Right forelimb (tissue), 1 donor: ENCODE results near the gene CRACDL.

Experiments used
- DNase-seq: peaks from one replicate; pipeline ENCODE4 v3.0.0-alpha.2; 2018

Gene CRACDL

DNA sequence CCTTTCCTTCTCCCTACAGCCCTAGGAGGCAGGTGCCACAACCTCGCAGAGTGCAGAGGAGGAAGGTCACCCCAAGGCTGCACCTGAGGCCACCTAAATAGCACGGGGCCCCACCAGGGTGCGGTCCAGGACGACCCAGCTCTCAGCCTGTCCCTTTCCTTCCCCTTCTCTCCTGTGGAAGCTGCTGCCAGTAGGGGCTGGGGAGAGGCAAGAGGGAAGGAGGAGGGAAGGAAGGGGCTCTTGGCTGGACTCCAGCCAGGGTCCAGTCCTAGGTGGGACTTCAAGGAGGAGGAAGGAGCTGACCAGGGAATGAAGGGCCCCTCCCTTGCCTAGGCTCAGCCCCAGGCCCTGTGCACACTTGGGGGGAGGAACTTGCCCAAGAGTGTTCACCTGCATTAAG is 11.1 kb downstream of the CRACDL start:
- DNase-seq = no peak

DNA sequence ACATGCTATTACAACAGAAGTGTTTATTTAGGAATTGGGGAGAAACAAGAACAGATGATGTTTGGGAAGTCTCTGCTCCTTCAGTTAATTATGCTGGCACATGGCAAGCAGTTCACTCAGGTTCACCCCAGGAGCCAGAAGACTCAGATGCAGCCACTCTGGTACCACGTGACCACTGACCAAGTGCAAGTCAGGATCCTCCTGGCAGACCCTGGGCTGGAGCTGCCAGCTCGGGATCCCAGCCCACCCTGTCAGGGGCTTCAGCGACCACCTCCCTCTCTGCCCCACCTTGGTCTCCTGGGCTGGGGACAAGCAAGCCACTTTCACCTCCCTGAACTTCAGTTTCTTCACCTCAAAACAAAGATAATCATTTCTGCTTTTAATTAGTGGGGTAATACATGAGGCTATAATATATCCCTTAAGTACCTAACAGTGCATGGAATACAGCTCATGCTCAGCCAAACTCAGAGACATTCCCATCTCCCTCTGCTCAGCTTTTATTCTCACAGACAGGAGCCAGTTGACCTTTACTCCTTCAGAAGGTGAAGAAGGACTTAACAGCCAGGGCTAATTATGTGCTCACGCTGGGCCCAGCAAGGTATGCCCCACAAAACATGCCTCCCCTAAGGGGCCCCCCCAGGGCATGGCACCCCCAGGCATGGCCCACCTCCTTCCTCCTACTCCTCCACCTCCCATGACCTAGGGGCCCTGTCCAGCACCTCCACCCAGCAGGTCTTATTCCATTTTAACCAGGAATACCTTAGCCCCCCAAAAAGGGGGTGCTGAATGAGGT is 11.8 kb downstream of the CRACDL start:
- DNase-seq = no peak

DNA sequence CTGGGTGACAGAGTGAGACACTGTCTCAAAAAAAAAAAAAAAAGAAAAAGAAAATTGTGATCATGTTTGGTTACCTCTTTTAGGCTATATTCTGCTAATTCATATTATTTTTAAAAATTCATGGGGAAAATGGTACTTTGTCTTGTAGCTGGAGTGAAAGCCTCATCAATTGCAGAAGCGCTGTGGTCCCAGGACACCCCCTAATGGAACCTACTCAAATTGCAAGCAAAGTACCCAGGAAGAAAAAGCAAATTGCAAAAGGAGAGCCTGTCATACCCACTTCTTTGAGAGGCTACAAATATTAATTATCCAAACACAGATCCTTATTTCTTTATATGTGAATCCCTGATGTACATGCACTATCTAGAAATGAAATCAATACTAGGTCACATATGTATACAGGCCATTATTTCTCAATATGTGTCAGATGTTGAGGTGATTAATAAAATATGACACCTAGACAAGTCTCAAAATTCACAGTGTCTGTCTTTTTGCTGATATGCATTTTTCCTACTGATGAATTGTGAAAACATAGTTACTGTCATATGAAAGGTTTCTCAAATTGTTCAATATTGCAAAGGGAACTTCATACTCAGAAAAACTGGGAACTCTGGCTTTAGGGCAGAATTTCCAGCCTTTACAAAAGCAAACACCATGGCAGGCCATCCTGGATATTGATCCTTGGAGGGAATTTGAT is 12.6 kb downstream of the CRACDL start:
- no peak for DNase-seq

GRCh38 chr2:98921062-98921461 is 15.0 kb downstream of the CRACDL start:
- DNase-seq = no peak

GRCh38 chr2:98917031-98917471 is 19.0 kb downstream of the CRACDL start:
- DNase-seq = peak; percentile 37

- DNase-seq = peak; percentile 21
Measured at GRCh38 chr2:98915751-98916358, 20.2 kb downstream of the CRACDL start.

DNA sequence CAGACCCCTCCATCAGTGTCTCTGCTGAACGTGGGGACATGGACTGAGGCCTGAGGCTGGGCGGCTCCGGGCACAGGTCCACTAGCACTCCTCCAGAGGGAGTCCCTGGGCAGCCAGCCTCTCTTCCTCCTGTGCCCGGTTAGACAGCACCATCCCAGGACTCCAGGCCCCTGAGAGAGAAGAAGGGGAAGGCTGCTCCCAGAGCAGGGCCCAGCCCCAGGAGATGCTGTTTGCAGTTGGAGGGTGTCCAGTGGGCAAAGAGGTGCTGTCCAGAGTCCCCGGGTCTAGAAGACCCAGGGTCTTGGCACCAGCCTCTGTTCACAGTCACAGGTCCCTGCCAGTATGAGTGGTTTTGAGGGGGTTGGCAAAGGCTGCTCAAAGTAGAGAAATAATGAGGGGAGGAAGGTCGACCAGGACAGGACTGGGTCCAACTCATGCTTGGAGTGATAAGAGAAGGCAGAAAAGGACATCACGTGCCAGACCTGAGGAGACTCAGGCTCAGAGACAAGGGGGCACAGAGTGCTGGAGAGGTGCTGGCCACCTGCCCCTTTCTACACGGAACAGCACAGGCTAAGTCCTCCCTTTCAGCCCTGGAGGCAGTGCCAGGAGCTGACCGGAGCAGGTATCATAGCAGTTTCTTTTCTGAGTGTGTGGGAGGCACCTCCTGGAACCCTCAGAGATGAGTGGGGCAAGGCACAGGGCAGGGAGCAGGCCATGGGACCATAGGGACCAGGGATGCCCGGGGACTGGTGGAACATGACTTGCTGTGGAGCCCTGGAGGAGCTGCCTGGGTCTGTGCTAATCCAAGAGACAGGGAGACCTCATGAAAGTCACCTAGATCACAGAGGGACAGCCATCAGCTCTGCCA is 21.1 kb downstream of the CRACDL start:
- peak; percentile 33 for DNase-seq

GRCh38 chr2:98913916-98914712 is 21.9 kb downstream of the CRACDL start:
- DNase-seq = peak; percentile 43

GRCh38 chr2:98912957-98913915 is 22.8 kb downstream of the CRACDL start:
- peak; percentile 43 for DNase-seq

- peak; percentile 74 for DNase-seq
Measured at GRCh38 chr2:98912221-98912851, 23.7 kb downstream of the CRACDL start.

GRCh38 chr2:98911376-98912154 is 24.5 kb downstream of the CRACDL start:
- DNase-seq = peak; percentile 35

DNA sequence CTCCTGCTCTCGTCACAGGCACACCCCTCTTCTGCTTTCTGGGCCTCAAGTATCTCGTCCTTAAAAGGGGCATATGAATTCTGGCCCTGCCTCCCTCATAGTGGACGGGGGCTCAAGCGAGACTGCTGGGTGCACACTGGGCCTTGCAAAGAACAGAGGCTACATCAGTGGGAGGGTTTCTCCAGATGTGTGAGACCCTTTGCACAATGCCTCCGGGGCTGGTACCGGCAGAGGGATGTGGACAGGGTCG is 25.0 kb downstream of the CRACDL start:
- DNase-seq = peak; percentile 29

DNA sequence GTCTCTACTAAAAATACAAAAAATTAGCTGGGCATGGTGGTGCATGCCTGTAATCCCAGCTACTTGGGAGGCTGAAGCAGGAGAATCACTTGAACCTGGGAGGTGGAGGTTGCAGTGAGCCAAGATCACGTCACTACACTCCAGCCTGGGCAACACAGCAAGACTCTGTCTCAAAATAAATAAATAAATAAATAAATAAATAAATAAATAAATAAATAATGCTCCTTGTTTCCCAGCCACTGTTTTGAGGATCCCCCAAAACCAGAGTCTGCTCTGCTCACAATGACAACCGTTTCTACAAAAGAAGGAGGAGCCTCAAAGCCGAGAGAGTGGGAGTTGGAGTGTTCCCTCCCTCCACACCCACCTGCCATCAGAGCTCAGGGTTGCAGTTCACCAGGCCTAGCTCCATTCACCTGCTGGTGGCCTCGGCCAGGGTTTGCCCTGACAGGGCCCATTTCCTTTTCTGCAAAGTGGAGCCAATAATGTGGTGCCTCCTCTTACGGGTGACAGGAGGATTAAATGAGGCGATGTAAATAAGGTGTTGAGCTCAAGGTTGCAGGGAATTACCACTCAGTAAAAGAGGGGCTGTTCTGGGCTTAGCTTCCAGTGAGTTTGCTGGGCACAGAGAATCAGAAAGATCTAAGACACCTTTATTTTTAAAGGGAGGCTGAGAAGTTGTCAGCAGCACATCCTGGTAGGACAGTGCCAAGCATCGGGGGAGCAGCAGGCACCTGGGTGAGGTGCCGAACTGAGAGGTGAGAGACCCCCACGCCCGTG is 25.5 kb downstream of the CRACDL start:
- DNase-seq = no peak

DNA sequence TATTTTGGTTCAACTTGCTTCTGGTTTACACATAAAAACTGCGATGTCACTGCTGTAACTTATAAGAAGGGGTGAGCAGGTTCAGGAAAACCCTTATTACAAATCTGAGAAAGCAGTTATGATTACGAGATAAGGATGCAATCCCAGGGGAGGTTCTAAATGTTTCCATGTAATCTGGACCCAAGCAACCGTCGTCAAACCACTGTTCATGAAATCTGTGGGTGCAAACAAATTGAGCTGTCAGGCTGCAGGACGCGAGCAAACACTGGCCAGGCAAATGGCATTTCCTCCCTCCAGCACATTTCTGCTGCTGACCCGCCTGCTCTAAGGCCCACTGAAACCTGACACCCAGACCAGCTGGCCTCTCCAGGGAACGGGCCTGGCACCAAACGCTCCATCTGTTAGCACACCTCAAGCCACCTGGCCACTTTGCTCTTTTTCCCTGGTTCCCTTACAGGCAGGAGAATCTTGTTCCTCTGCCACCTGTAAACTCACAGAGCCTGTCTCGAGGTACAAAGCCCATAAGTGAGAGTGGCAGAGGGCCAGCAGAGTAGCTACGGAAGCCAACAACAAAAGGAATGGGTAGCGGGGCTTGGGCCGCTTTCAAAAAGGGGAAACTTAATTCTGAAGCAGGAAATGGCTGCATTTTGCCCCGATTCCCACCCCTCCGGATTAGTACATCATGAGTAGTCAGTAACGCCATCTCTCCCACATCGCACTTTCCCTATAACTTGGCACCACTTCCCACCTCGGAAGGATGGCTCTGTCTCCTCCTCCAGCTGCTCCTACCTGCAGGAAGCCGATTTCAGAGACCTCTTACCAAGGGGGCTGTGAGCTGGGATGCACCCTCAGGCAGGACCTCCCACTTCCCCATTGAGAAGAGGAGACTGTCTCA is 26.5 kb downstream of the CRACDL start:
- DNase-seq = peak; percentile 61

GRCh38 chr2:98908931-98909316 is 27.1 kb downstream of the CRACDL start:
- no peak for DNase-seq

GRCh38 chr2:98907966-98908905 is 27.8 kb downstream of the CRACDL start:
- peak; percentile 34 for DNase-seq

- peak; percentile 28 for DNase-seq
Measured at GRCh38 chr2:98907385-98907784, 28.6 kb downstream of the CRACDL start.
